D721Med (cell line): ENCODE results near the gene COL6A3.

Experiments used
- DNase-seq: peaks from one replicate; pipeline ENCODE4 v3.0.0; 2011; ENCODE audit warnings: low spot score; ENCODE audit not compliant: insufficient read length
- FAIRE-seq: peaks from 2 replicates; lab custom pipeline; 2011; peaks lifted over from hg19 to GRCh38; lab: Jason Lieb, UNC
- CTCF ChIP-seq: IDR thresholded peaks from 2 replicates; pipeline ENCODE4 v1.5.1; 2012; ENCODE audit warnings: mild to moderate bottlenecking, control low read depth; ENCODE audit not compliant: insufficient read depth; ENCODE audit errors: missing control alignments

The COL6A3 gene

GRCh38 chr2:237432484-237433092, 18.6 kb upstream of the COL6A3 start:
- DNase-seq (no peak), FAIRE-seq (no peak)
- no peak for TF ChIP-seq CTCF

DNA sequence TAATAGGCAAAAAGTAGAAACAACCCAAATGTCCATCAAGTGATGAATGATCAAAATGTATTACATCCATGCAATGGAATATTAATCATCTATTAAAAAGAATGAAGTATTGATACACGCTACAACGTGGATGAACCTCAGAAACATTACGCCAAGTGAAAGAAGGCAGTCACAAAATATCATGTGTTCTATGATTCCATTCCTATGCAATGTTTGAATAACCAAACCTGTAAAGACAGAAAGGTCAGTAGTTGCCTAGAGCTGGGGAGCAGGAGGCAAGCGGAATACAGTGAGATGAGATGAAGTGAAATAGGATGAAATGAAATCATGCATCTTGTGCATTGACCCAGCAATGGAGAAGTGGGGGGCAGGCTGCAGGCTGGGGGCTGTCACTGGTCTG, 17.9 kb upstream of the COL6A3 start:
- DNase-seq, result no peak
- no peak for TF ChIP-seq CTCF
- no peak for FAIRE-seq

DNA sequence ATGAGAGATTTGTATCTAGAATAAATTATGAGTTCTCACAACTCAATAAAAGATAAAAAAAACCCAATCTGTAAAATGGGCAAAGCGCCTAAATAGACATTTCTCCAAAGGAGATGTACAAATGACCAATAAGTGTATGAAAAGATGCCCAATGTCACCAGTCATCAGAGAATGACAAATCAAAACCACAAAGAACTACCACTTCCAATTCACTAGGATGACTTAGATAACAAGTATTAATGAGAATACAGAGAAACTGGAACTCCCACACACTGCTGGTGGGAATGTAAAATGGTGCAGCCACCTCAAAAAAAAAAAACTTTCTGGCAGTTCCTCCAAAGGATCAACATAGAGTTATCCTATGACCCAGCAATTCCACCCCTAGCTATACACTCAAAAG, 17.4 kb upstream of the COL6A3 start:
- no peak for FAIRE-seq
- no peak for TF ChIP-seq CTCF
- DNase-seq, result no peak

DNA sequence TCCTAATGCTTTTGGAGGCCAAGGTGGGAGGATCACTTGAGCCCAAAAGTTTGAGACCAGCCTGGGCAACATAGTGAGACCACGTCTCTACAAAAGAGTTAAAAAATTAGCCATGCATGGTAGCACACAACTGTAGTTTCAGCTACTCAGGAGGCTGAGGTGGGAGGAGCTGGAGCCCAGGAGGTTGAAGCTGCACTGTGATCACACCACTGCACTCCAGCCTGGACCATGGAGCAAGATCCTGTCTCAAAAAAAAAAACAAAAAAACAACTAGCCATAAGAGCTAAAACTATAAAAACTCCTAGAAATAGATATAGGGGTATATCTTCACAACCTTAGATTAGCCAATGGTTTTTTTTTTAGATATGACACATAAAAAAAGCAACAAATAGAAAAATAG, 16.9 kb upstream of the COL6A3 start:
- no peak for TF ChIP-seq CTCF
- DNase-seq, result no peak
- no peak for FAIRE-seq

DNA sequence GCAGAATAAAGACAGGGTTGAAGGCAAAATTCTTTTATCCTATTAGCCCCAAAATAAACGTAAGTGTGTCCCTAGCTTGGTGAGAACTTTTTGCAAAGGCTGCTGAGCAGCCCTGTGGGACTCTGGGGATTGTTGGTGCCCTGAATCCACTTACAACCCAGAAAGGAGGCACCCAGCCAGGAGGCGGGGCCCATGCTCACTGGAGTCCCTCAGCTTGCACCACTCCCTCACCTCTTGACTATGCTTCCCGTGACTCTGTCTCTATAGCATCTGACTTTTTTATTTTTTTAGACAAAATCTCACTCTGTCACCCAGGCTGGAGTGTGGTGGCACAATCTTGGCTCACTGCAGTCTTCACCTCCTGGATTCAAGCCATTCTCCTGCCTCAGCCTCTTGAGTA, 15.8 kb upstream of the COL6A3 start:
- FAIRE-seq (no peak), DNase-seq (no peak)
- TF ChIP-seq CTCF, result no peak

DNA sequence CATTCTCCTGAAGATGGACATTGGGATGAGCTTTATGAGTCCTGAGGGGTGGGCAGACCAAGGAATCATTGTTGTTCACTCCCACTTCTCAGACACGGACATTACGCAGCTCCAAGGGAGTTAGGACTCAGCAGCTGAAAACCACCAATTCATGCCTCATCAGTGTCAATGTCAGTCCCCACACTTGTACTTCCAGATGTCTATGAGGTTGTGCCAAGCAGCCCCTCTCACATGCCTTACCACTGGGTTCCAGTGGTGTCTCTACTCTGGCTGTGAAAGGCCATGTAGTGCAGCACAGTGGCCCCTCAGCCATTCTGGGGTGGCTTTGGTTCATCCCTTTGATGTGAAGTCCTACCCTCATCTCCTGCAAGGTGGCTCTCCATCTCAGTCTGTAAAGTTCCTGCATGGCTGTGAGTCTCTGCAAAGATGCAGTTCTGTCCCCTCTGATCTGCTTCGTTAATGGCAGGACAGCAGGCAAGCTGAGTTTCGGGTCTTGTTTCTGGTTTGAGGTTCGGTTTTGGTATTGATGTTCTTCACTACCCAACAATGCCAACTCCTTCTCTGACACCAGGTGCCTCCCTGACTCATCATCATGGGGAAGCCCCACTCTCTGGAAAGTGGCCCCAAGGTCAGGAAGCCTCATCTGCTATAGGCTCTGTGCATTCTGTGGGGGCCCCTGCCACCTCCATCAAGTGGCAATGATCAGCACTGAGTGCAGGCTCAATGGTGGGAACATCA, 14.0 kb upstream of the COL6A3 start:
- FAIRE-seq (no peak), DNase-seq (no peak)
- no peak for TF ChIP-seq CTCF

GRCh38 chr2:237426517-237426916, 12.6 kb upstream of the COL6A3 start:
- DNase-seq, result no peak
- TF ChIP-seq CTCF, result no peak
- no peak for FAIRE-seq
